ENCODE results near the gene SENP7. TPM values are rescaled to one million over a fixed set of nuclear protein-coding genes. Genes with fewer than 3 reads are reported as not detected.

Gene SENP7
- total RNA-seq, 1 experiment from 2014 or later, result 17.4 TPM

- Histone ChIP-seq H3K4me2 (no peak overlapping the region), H3K9me2 (ENCODE audit: insufficient read depth) (no peaks in the 10 kb centered on the region), H3K4me1 (replicated peaks; ENCODE audit: insufficient read depth) (no peaks in the 10 kb centered on the region), H3K27ac (no peak overlapping the region), H3K79me2 (ENCODE audit: low read depth) (no peaks in the 10 kb centered on the region), H3K27me3 (ENCODE audit: insufficient read depth, low read depth) (peaks cover 15% of the 10 kb centered on the region), H3K9me3 (ENCODE audit: insufficient read depth, low read depth) (no peaks in the 10 kb centered on the region), H2AFZ (no peak overlapping the region), H3K4me3 (no peak overlapping the region), H3K36me3 (ENCODE audit: low read depth) (no peaks in the 10 kb centered on the region), H4K20me1 (ENCODE audit: insufficient read depth) (no peaks in the 10 kb centered on the region), H3F3A (ENCODE audit: insufficient read depth, low read depth) (no peaks in the 10 kb centered on the region)
- CTCF ChIA-PET, result no interaction called here
- BruUV-seq (replicated peaks), result no TSS peak
- TF ChIP-seq EZH2 (IDR thresholded peaks at IDR 0.05; ENCODE audit: low read depth) (no peak), CTCF (conservative IDR thresholded peaks at IDR 0.05) (no peak)
- intact Hi-C loops (cut with micrococcal nuclease; ENCODE audit: unreplicated experiment), result no loop called here
- POLR2A ChIA-PET (ENCODE audit: unreplicated experiment), result no interaction called here
- no peak for DNase-seq
Measured at GRCh38 chr3:101532783-101533602, 20.0 kb upstream of the SENP7 start.

GRCh38 chr3:101531473-101532086, 18.6 kb upstream of the SENP7 start:
- H4K20me1 ChIP-seq (ENCODE audit: insufficient read depth), result no peaks in the 10 kb centered on the region
- no TSS peak for BruUV-seq (replicated peaks)
- ChIA-PET CTCF (no interaction called here), POLR2A (ENCODE audit: unreplicated experiment) (no interaction called here)
- no peak for TF ChIP-seq CTCF (conservative IDR thresholded peaks at IDR 0.05)
- TF ChIP-seq EZH2 (IDR thresholded peaks at IDR 0.05; ENCODE audit: low read depth), result no peak
- intact Hi-C loops (cut with micrococcal nuclease; ENCODE audit: unreplicated experiment), result no loop called here
- DNase-seq, result no peak
- no peaks in the 10 kb centered on the region for H3F3A ChIP-seq (ENCODE audit: insufficient read depth, low read depth)
- H3K4me2 ChIP-seq, result no peak overlapping the region
- H3K27me3 ChIP-seq (ENCODE audit: insufficient read depth, low read depth), result peaks cover 15% of the 10 kb centered on the region
- no peaks in the 10 kb centered on the region for H3K36me3 ChIP-seq (ENCODE audit: low read depth)
- H3K9me3 ChIP-seq (ENCODE audit: insufficient read depth, low read depth), result no peaks in the 10 kb centered on the region
- no peak overlapping the region for H3K27ac ChIP-seq
- no peaks in the 10 kb centered on the region for H3K4me1 ChIP-seq (replicated peaks; ENCODE audit: insufficient read depth)
- H3K79me2 ChIP-seq (ENCODE audit: low read depth), result no peaks in the 10 kb centered on the region
- H3K4me3 ChIP-seq, result no peak overlapping the region
- H3K9me2 ChIP-seq (ENCODE audit: insufficient read depth), result no peaks in the 10 kb centered on the region
- H2AFZ ChIP-seq, result no peak overlapping the region

GRCh38 chr3:101530686-101531047, 17.7 kb upstream of the SENP7 start:
- ChIA-PET POLR2A (ENCODE audit: unreplicated experiment) (no interaction called here), CTCF (interaction anchor here (1.0 kb wide), 1 partner anchor 10 kb away, joined by 3 read pairs; no protein-coding TSS in a partner anchor)

More at GRCh38 chr3:101530686-101531047, 17.7 kb upstream of the SENP7 start:
- no peaks in the 10 kb centered on the region for H3K9me2 ChIP-seq (ENCODE audit: insufficient read depth)
- H3K4me3 ChIP-seq, result no peak overlapping the region
- H3K4me1 ChIP-seq (replicated peaks; ENCODE audit: insufficient read depth), result no peaks in the 10 kb centered on the region
- H3K27me3 ChIP-seq (ENCODE audit: insufficient read depth, low read depth), result peaks cover 15% of the 10 kb centered on the region
- DNase-seq, result no peak
- no peaks in the 10 kb centered on the region for H3K36me3 ChIP-seq (ENCODE audit: low read depth)
- H4K20me1 ChIP-seq (ENCODE audit: insufficient read depth), result no peaks in the 10 kb centered on the region
- intact Hi-C loops (cut with micrococcal nuclease; ENCODE audit: unreplicated experiment), result no loop called here
- TF ChIP-seq CTCF (conservative IDR thresholded peaks at IDR 0.05) (no peak), EZH2 (IDR thresholded peaks at IDR 0.05; ENCODE audit: low read depth) (no peak)
- H3K4me2 ChIP-seq, result no peak overlapping the region
- H2AFZ ChIP-seq, result no peak overlapping the region
- no TSS peak for BruUV-seq (replicated peaks)
- H3K9me3 ChIP-seq (ENCODE audit: insufficient read depth, low read depth), result no peaks in the 10 kb centered on the region
- no peaks in the 10 kb centered on the region for H3K79me2 ChIP-seq (ENCODE audit: low read depth)
- H3F3A ChIP-seq (ENCODE audit: insufficient read depth, low read depth), result no peaks in the 10 kb centered on the region
- H3K27ac ChIP-seq, result no peak overlapping the region

All from PC-9 (cell line).